Ascending aorta (tissue), 2 donors: ENCODE measurements around the gene ABCA7. TPM values are rescaled to one million over a fixed set of nuclear protein-coding genes. Genes with fewer than 3 reads are reported as not detected.

Experiments
- DNase-seq, 2 donors: peaks; one replicate each; pipeline ENCODE4 v3.0.0-alpha.2; 2019; ENCODE audit warnings: low spot score in 2 of 2
- H3K27ac ChIP-seq, 2 donors: fragments of 200-600 bp; sonication (generic); one replicate each; pipeline ENCODE4 v1.5.1; 2016 to 2017; ENCODE audit warnings: mild to moderate bottlenecking in 1 of 2
- H3K27me3 ChIP-seq: fragments of 200-600 bp; sonication (generic); one replicate; pipeline ENCODE4 v1.5.1; 2017
- H3K36me3 ChIP-seq, 2 donors: fragments of 200-600 bp; sonication (generic); one replicate each; pipeline ENCODE4 v1.5.1; 2016
- H3K4me1 ChIP-seq, 2 donors: fragments of 200-600 bp; sonication (generic); one replicate each; pipeline ENCODE4 v1.5.1; 2016 to 2017; ENCODE audit warnings: mild to moderate bottlenecking in 1 of 2
- H3K4me3 ChIP-seq, 2 donors: fragments of 200-600 bp; sonication (generic); one replicate each; pipeline ENCODE4 v1.5.1; 2016 to 2017; ENCODE audit warnings: mild to moderate bottlenecking in 1 of 2
- H3K9me3 ChIP-seq, 2 donors: fragments of 200-600 bp; sonication (generic); one replicate each; pipeline ENCODE4 v1.5.1; 2016
- CTCF ChIP-seq, 3 experiments: fragments of 200-600 bp in 2 of 3; fragments of 450-650 bp in 1 of 3; sonication (generic) in 2 of 3; IDR thresholded peaks; one replicate each; pipeline ENCODE4 v1.5.1; 2016 to 2019; ENCODE audit warnings: antibody characterized with exemption in 3 of 3, mild to moderate bottlenecking in 1 of 3, moderate library complexity in 1 of 3
- intact Hi-C: fragments of 100-400 bp; cut with DNase I; formaldehyde crosslinking; loops from one replicate; pipeline ENCODE4 v1.15.1; 2023
- total RNA-seq: library from RNA; depleted of rRNA; stranded (reverse); fragments of >200 nt; gene quantifications from one replicate; pipeline ENCODE4 v1.1.0, GENCODE V29; 2016

Gene ABCA7
- total RNA-seq, 1 donor from 2014 or later = 96.6 TPM

GRCh38 chr19:1026783-1027649, 12.9 kb upstream of the ABCA7 start:
- Histone ChIP-seq H3K9me3 (no peaks in the 10 kb centered on the region), H3K4me1 (peaks cover 18 to 30% of the 10 kb centered on the region in 2 donors)
- intact Hi-C loops = loop anchor here (2.0 to 5.0 kb wide), 4 partner anchors 14 to 242 kb away; partner anchors contain the start of genes ABCA7, ATP5F1D, CIRBP and POLR2E

GRCh38 chr19:1027650-1028061, 12.3 kb upstream of the ABCA7 start:
- intact Hi-C loops = loop anchor here (2.0 to 5.0 kb wide), 4 partner anchors 13 to 241 kb away; partner anchors contain the start of genes ABCA7, ATP5F1D, CIRBP and POLR2E
- H3K36me3 ChIP-seq = peaks cover 25 to 27% of the 10 kb centered on the region in 2 donors
- TF ChIP-seq CTCF (IDR thresholded peaks at IDR 0.05) = no peak
- no peaks in the 10 kb centered on the region for H3K9me3 ChIP-seq
- H3K27me3 ChIP-seq = no peaks in the 10 kb centered on the region
- H3K4me1 ChIP-seq = peaks cover 17 to 24% of the 10 kb centered on the region in 2 donors
- H3K4me3 ChIP-seq = peak overlapping the region; percentile 95 to 97
- DNase-seq = no peak
- peak overlapping the region; percentile 99 to 100 for H3K27ac ChIP-seq

More at GRCh38 chr19:1026783-1027649, 12.9 kb upstream of the ABCA7 start:
- Histone ChIP-seq H3K27ac (peak overlapping the region; percentile 99 to 100), H3K36me3 (peaks cover 18 to 21% of the 10 kb centered on the region in 2 donors), H3K4me3 (peak overlapping the region; percentile 95 to 97), H3K27me3 (no peaks in the 10 kb centered on the region)
- no peak for DNase-seq
- TF ChIP-seq CTCF (IDR thresholded peaks at IDR 0.05) = no peak

GRCh38 chr19:1028062-1028926, 11.6 kb upstream of the ABCA7 start:
- Histone ChIP-seq H3K27me3 (no peaks in the 10 kb centered on the region), H3K4me1 (peaks cover 13 to 20% of the 10 kb centered on the region in 2 donors), H3K9me3 (no peaks in the 10 kb centered on the region), H3K4me3 (peak overlapping the region; percentile 95 to 97), H3K27ac (peak overlapping the region; percentile 99 to 100), H3K36me3 (peaks cover 31 to 34% of the 10 kb centered on the region in 2 donors)
- intact Hi-C loops = loop anchor here (5.0 kb wide), 1 partner anchor 214 kb away; the partner anchor contains the start of gene ATP5F1D
- DNase-seq = peak in 1 of 2 donors; percentile 87
- TF ChIP-seq CTCF (IDR thresholded peaks at IDR 0.05) = no peak

GRCh38 chr19:1032264-1032867, 7.5 kb upstream of the ABCA7 start:
- peaks cover 56 to 59% of the 10 kb centered on the region in 2 donors for H3K36me3 ChIP-seq
- no peak for TF ChIP-seq CTCF (IDR thresholded peaks at IDR 0.05)
- H3K4me3 ChIP-seq = no peak overlapping the region
- H3K9me3 ChIP-seq = no peaks in the 10 kb centered on the region
- H3K27me3 ChIP-seq = no peaks in the 10 kb centered on the region
- intact Hi-C loops = no loop called here
- peaks cover 13 to 18% of the 10 kb centered on the region in 2 donors for H3K4me1 ChIP-seq
- H3K27ac ChIP-seq = no peak overlapping the region
- no peak for DNase-seq

- Histone ChIP-seq H3K36me3 (peaks cover 49 to 51% of the 10 kb centered on the region in 2 donors), H3K27ac (no peak overlapping the region), H3K9me3 (no peaks in the 10 kb centered on the region), H3K27me3 (no peaks in the 10 kb centered on the region), H3K4me1 (peaks cover 7 to 12% of the 10 kb centered on the region in 2 donors), H3K4me3 (no peak overlapping the region)
- intact Hi-C loops = no loop called here
- no peak for DNase-seq
- TF ChIP-seq CTCF (IDR thresholded peaks at IDR 0.05) = no peak
Measured at GRCh38 chr19:1035998-1036621, 3.8 kb upstream of the ABCA7 start.
